Measurements from ENCODE around the gene SPESP1. TPM values are rescaled to one million over a fixed set of nuclear protein-coding genes. Genes with fewer than 3 reads are reported as not detected.

Gene SPESP1
- total and polyA plus RNA-seq, 2 of the 8 experiments (the other 6 are each of a cell fraction or from before 2014, with no cell fraction given): not detected

DNA sequence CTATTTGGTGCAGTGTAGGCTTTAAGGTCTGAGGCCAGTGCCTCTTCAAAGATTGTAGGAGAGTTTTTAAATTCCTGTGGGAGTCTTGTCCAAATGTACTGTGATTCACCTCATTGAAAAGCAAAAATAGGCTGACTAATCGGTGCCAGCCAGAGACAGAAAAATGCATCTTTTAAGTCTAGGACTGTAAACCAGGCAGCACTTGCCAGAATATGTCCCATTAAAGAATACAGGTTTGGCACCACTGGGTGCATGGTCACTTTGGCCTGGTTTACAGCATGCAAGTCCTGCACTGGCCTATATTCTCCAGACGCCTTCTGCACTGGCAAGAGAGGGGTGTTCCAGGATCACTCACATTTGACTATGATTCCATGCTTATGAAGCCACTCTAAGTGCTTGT is 63.8 kb downstream of the SPESP1 start:
- no peak overlapping the region for H3K4ac ChIP-seq (replicated peaks; ENCODE audit: insufficient read length, low read depth, low read length)
- 0 out of 4 replicates have a peak, but pooled peaks cover 0 to 4% of the 10 kb centered on the region in 2 experiments for H3K9me3 ChIP-seq (ENCODE audit: insufficient read depth in 2 of 2, low read depth in 1 of 2, low read length in 1 of 2)
- H3K36me3 ChIP-seq (ENCODE audit: control insufficient read depth in 2 of 4, insufficient read depth in 4 of 4, low read length in 3 of 4): no peaks in the 10 kb centered on the region; a peak in 1 of 8 replicates
- no peak overlapping the region for H3K27ac ChIP-seq (ENCODE audit: low read depth, low read length)
- H3K4me1 ChIP-seq (replicated peaks in 1 of 4; ENCODE audit: control insufficient read depth in 3 of 4, insufficient read depth in 4 of 4, low read length in 3 of 4): peaks cover 5 to 19% (median 10%) of the 10 kb centered on the region in 4 experiments; a peak in 6 of 7 replicates
- H4K8ac ChIP-seq (ENCODE audit: extremely low read depth, insufficient read depth, low read length): no peak overlapping the region
- DNase-seq (ENCODE audit: low read depth in 1 of 2, low spot score in 2 of 2) (peak in 1 of 2 experiments; percentile 31), FAIRE-seq (no peak)
- no peak overlapping the region for H3K9ac ChIP-seq (replicated peaks in 1 of 4; ENCODE audit: extremely low read depth in 1 of 4, low read depth in 3 of 4, low read length in 3 of 4)
- H2BK5ac ChIP-seq (ENCODE audit: low read depth, low read length): no peak overlapping the region
- no peak overlapping the region for H2BK20ac ChIP-seq (ENCODE audit: low read length)
- no peak for TF ChIP-seq ZNF274 (IDR thresholded peaks at IDR 0.05; ENCODE audit: borderline replicate concordance, extremely low read depth, low read length)
- TF ChIP-seq BACH1 (IDR thresholded peaks at IDR 0.05; ENCODE audit: low read length): no peak
- TF ChIP-seq, protein P1, sequence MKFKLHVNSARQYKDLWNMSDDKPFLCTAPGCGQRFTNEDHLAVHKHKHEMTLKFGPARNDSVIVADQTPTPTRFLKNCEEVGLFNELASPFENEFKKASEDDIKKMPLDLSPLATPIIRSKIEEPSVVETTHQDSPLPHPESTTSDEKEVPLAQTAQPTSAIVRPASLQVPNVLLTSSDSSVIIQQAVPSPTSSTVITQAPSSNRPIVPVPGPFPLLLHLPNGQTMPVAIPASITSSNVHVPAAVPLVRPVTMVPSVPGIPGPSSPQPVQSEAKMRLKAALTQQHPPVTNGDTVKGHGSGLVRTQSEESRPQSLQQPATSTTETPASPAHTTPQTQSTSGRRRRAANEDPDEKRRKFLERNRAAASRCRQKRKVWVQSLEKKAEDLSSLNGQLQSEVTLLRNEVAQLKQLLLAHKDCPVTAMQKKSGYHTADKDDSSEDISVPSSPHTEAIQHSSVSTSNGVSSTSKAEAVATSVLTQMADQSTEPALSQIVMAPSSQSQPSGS (IDR thresholded peaks at IDR 0.05; ENCODE audit: low read length): no peak
- TF ChIP-seq EP300 (IDR thresholded peaks at IDR 0.05; ENCODE audit: borderline replicate concordance in 1 of 2, low read depth in 2 of 2, low read length in 2 of 2): no peak
- no peak for TF ChIP-seq TEAD4 (IDR thresholded peaks at IDR 0.05; ENCODE audit: low read depth, low read length)
- TF ChIP-seq SIRT6 (IDR thresholded peaks at IDR 0.05; ENCODE audit: low read length): no peak
- no peak for TF ChIP-seq CBX8 (IDR thresholded peaks at IDR 0.05; ENCODE audit: borderline replicate concordance, low read depth, low read length)
- TF ChIP-seq ASH2L (IDR thresholded peaks at IDR 0.05; ENCODE audit: low read length): no peak
- TF ChIP-seq TBP (IDR thresholded peaks at IDR 0.05; ENCODE audit: low read depth, low read length): no peak
- no peak for TF ChIP-seq KDM5A (IDR thresholded peaks at IDR 0.05; ENCODE audit: low read length)
- TF ChIP-seq POU5F1 (IDR thresholded peaks at IDR 0.05; ENCODE audit: low read depth, low read length): no peak
- TF ChIP-seq BRCA1 (IDR thresholded peaks at IDR 0.05; ENCODE audit: low read depth, low read length): no peak
- TF ChIP-seq CBX5 (IDR thresholded peaks at IDR 0.05; ENCODE audit: low read depth, low read length): no peak
- ChIA-PET CTCF (ENCODE audit: partially characterized antibody) (interaction anchor here (1.0 kb wide), 1 partner anchor 19 kb away, joined by 3 read pairs; no protein-coding TSS in a partner anchor), POLR2A (ENCODE audit: partially characterized antibody) (no interaction called here)
- 89% methylated on average over 2 of the region's 2 CpGs; no CpG with 5 or more reads in 1 of the 2 experiments for WGBS, 2 experiments (ENCODE audit: extremely low coverage in 1 of 2, insufficient coverage in 1 of 2, insufficient read length in 1 of 2, insufficient replicate concordance in 2 of 2, low coverage in 1 of 2, low lambda C conversion rate in 2 of 2, missing lambda C conversion rate in 1 of 2)
- H4K5ac ChIP-seq (ENCODE audit: insufficient read length, low read depth, low read length): no peak overlapping the region
- H3K14ac ChIP-seq (ENCODE audit: insufficient read length): no peak overlapping the region
- no peak overlapping the region for H3K18ac ChIP-seq (ENCODE audit: extremely low read depth, low read length)
- H2BK120ac ChIP-seq (replicated peaks; ENCODE audit: low read depth, low read length): no peak overlapping the region
- H2AK5ac ChIP-seq (ENCODE audit: low read depth, low read length): no peak overlapping the region
- H3K4me2 ChIP-seq (ENCODE audit: insufficient read depth in 1 of 2, low read depth in 2 of 2, low read length in 2 of 2): no peak overlapping the region
- H3K79me2 ChIP-seq (ENCODE audit: control insufficient read depth in 1 of 2, insufficient read depth in 2 of 2, low read length in 2 of 2): no peaks in the 10 kb centered on the region
- no peak overlapping the region for H3K56ac ChIP-seq (replicated peaks; ENCODE audit: insufficient read length, low read depth, low read length)
- no peak overlapping the region for H2BK12ac ChIP-seq (ENCODE audit: low read depth, low read length)
- no peak overlapping the region for H3K23ac ChIP-seq (ENCODE audit: insufficient read length)
- 0 out of 7 replicates have a peak, but pooled peaks cover 0 to 2% (median 0%) of the 10 kb centered on the region in 4 experiments for H3K27me3 ChIP-seq (replicated peaks in 1 of 4; ENCODE audit: control insufficient read depth in 3 of 4, extremely low read depth in 1 of 4, insufficient read depth in 3 of 4, low read length in 3 of 4)
- H4K20me1 ChIP-seq (replicated peaks in 1 of 2; ENCODE audit: control insufficient read depth in 1 of 2, insufficient read depth in 2 of 2, low read length in 2 of 2): no peaks in the 10 kb centered on the region
- H3K4me3 ChIP-seq (ENCODE audit: extremely low read depth in 1 of 4, insufficient read depth in 2 of 4, low read depth in 3 of 4, low read length in 4 of 4): no peak overlapping the region
- H2AFZ ChIP-seq (ENCODE audit: low read length): no peak overlapping the region
- H3K23me2 ChIP-seq (ENCODE audit: low read depth, low read length): no peaks in the 10 kb centered on the region
- no peaks in the 10 kb centered on the region for H3K79me1 ChIP-seq (ENCODE audit: low read depth, low read length)
- H2BK15ac ChIP-seq (ENCODE audit: low read length): no peak overlapping the region
- H4K91ac ChIP-seq (replicated peaks; ENCODE audit: insufficient read length, low read length): no peak overlapping the region
